ENCODE results near the gene TSPO2.

Gene TSPO2

DNA sequence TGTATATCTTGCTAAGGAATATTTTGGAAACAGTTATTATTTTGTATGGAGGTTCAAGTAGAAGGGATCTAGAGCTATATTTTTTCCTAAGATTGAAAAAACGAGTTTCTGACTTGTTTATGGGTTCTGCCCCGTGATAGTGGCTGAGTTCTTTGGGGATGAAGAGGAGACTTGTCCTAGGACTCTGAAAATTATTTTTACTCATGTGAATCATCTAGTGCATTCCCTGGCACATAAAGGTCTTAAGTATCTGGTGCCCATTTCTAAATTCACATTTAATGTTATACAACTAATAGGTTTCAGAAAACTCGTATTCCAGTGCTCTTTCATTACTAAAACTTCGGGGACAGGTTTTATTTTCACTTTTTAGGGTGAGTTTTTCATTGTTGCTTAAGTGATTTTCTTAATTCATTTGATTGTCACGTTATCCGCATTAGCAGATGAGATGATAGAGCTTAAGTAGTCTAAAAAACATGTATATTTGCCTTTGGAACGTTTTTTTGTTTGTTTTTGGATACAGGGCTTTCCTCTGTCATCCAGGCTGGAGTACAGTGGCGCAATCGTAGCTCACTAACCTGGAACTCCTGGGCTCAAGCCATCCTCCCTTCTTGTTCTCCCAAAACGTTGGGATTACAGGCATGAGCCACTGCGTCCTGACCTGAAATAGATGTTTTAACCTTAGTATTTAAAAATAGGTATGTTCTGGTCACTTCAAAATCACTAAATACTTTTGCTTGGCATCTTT, 32.6 kb downstream of the TSPO2 start:
- no peak overlapping the region for H3K4me3 ChIP-seq (ENCODE audit: low read depth, low read length)

DNA sequence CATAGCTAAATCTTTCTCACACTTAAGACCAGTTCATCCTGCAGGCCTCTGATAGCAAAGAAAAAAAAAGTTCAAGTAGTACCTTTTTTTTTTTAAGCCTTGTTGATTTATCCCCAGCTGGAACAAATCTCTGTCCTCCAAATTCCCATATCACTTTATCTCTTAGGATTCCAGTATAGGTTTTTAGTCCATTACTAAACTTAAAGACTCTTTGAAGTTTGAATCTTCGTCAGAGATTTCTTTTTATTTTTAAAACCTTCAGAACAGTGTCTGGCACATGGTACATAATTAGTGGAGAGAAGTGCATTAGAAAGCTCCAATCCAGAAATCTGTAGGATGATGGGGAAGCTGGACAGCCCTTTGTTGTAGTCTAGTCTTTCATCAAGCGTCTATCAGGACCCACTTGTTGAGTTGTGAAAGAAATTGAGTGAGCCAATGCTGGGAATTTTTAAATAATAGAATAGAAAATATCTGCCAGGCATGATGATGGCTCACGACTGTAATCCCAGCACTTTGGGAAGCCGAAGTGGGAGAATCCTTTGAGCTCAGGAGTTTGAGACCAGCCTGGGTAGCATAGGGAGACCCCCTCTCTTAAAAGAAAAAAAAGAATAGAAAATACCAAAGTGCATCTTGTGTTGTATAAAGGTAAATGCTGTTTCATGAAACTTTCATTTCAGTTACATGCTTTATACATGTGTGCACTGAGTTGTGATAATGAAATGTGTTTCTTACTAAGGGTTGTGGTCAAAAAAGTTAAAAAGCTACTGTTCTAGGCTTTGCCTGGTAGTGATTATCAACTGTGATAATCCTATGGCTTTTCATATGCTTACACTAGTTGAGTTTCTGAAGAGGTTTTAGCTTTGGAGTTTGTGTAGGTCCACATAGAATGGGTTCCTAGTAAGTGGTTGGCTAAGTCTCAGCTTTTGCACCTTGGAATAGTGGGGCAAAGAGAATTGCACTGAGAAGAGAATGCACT, 33.7 kb downstream of the TSPO2 start:
- no peak overlapping the region for H3K4me3 ChIP-seq (ENCODE audit: low read depth, low read length)

DNA sequence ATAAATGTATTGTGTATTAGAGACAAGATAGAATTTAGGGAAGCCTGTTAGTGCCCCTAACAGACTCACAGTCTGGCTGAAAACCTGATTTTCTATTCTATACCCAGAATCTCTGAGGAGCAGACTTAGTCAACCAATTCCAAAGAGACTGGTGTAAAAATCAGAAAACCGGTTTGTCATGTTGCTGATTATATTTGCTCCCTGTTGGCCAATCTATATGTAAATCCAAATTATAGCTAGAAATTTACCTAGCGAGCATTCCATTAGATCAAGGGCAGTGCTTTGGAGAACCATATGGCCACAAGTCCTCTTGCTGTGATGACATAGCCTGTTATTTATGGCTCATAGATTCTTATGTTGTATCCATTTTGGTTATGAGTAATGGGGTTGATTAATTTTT, 35.3 kb downstream of the TSPO2 start:
- H3K4me3 ChIP-seq (ENCODE audit: low read depth, low read length): no peak overlapping the region

DNA sequence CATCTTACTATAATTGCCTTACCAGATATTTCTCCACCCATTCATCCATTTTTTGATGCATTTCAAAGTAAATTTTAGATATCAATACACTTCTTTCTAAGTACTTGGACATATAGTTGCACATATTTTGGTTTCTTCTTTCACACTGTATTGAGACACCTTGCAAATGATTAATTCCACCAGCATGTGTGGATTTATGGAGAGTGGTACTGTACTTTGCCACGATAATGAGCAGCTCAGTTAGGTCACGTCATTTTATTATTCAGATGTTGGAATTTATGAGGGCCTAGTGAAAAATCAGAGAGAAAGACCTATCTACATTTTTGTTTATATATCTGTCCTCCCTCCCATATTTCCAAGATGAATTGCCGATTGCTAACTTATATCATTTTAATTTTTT, 35.8 kb downstream of the TSPO2 start:
- H3K4me3 ChIP-seq (ENCODE audit: low read depth, low read length): no peak overlapping the region

DNA sequence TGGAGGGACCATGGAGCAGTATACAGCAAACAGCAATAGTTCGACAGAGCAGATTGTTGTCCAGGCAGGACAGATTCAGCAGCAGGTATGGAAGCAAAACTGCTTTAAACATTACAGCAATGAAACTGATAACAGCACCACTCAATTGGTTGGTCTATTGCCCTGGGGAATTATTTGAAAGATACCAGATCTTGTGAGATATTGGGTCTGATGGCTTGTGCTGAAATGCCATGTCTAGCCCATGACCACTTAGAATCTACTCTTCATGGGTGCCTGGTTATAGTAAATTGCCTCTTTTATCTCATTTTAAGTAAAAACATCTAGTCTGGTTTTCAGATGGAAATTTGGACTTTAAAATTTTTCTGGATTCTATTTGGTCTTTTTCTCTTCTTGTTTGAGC, 36.8 kb downstream of the TSPO2 start:
- no peak overlapping the region for H3K4me3 ChIP-seq (ENCODE audit: low read depth, low read length)

DNA sequence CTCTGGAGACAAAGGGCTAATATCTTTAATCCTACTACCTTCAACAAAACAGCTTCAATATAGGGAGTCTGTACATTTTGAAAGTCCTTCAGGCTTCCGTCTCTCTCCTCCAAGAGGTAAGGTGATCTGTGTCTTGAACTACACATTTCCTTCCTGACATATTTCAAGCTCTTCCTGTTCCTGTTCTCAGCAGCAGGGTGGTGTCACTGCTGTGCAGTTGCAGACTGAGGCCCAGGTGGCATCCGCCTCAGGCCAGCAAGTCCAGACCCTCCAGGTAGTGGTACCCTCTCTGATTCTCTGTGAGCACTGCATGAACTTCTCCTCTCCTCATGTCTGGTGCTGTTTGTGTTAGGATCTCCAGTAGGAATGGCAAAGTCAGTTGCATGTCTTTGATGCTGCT, 38.4 kb downstream of the TSPO2 start:
- no peak overlapping the region for H3K4me3 ChIP-seq (ENCODE audit: low read depth, low read length)

DNA sequence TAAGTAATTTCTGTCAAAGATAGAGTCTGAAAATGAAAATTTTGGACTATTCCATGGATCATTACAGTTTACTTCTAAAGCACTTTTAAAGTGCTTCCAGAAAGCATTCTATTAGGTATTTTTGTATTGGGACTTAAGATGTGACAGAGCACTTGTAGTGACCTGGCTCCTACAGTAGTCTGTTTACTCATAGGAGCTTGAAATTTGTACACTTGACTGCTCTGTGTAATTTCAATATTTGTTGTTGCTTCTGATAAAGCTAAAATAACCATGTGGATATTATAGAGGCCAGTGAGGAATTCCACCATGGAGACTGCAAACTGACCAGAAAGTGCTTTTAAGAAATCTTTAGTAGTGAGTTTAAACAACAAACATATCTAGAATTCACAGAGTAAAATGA, 40.8 kb downstream of the TSPO2 start:
- H3K4me3 ChIP-seq (ENCODE audit: low read depth, low read length): no peak overlapping the region

DNA sequence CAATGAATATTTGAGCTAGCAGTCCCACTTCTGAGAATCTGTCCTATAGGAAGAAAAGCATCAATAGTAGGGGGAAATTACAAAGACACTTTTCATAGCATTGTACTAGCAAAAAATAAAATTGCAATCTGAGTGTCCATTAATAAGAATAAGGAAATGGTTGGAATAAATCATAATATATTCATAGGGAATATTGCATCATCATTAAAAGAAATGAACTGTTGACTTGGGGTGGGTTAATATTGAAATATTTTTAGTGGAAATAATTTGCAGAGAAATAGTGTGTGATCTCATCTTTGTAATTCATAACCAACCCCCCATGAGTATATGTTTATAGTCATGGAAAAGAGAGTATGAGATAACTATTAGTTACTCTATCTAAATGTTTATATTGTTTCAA, 42.9 kb downstream of the TSPO2 start:
- no peak overlapping the region for H3K4me3 ChIP-seq (ENCODE audit: low read depth, low read length)

DNA sequence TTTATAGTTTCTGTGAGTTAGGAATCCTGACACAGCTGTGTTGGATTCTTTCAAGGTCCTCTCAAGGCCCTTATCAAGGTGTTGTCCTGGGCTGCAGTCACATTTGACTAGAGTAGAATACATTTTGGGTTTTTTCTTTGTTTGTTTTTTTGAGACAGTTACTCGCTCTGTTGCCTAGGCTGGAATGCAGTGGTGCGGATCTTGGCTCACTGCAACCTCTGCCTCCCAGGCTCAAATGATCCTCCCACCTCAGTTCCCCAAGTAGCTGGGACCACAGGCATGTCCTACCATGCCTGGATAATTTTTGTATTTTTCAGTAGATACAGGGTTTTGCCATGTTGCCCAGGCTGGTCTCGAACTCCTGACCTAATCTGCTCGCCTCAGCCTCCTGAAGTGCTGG, 46.2 kb downstream of the TSPO2 start:
- H3K4me3 ChIP-seq (ENCODE audit: low read depth, low read length): no peak overlapping the region

DNA sequence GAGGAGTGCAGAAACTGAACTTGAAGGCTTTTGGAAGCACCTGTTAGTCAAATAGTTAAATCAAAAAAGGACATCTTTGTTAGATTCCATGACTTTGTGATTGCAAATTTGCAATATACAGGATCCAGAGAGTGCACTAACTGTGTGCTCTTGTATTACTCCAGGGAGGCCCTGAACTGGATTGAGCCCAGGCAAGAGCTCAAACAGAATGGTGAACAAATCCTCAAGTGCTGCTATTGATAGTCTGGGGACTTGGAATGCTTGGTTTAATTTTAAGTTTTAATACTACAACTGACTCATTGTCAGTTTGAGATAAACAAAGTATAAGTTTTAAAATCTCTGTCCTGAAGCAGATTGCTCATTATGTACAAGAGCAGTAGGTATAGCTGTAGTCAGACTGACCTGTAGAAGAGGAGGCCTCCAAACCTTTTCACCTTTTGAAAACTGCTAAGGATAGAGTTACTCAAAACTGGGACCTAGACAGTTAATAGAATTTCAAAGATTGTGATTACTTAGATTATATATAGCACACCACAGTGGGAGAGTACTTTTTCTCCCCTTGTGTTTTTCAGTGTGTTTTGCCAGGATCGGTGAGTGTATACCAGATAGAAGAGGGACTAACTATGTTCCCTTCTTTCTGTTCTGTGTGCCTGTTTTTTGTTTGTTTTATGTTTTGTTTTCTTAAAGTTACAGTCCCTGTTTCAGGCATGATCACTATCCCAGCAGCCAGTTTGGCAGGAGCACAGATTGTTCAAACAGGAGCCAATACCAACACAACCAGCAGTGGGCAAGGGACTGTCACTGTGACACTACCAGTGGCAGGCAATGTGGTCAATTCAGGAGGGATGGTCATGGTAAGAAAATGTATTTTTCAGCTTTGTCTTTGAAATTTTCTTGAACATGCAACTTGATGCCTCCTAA, 48.8 kb downstream of the TSPO2 start:
- no peak overlapping the region for H3K4me3 ChIP-seq (ENCODE audit: low read depth, low read length)

DNA sequence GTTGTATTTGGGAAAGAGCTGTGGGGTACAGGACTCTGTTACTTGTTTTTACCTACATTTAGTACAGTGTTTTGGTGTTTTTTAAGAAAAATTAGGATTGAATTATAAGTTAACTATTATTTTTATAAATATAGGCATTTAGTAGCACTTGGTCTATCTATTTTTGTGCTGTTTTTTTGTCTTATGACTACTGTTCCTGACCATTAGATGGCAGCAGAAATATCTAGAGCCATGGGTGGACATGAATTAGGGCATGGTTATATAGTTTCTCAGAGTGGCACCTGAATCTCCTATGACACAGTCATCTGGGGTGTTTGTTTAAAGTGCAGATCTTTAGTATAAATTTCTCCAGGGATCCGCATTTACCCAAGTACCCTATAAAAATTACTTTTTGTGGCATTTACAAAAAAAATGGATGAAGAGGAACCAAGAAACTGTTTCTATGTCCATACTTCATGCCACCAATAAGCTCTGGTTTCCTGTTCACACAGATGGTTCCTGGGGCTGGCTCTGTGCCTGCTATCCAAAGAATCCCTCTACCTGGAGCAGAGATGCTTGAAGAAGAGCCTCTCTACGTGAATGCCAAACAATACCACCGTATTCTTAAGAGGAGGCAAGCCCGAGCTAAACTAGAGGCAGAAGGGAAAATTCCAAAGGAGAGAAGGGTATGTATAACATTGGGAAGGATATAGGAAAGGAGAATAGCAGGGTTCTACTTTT, 50.3 kb downstream of the TSPO2 start:
- no peak overlapping the region for H3K4me3 ChIP-seq (ENCODE audit: low read depth, low read length)

DNA sequence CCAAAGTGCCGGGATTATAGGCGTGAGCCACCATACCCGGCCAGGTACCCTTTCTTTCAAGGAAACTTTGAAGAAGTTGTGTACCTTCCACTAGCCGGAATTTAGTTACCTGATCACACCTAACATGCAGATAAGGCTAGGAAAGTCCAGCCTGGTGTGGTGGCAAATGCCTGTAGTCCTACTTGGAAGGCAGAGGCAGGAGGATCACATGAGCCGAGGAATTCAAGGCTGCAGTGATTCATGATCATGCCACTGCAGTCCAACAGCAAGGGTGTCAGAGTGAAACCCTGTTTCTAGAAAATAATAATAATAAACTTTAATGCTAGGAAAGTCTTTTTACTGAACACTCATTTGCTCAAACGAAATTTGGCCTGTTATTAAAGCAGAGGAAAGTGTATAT, 51.5 kb downstream of the TSPO2 start:
- H3K4me3 ChIP-seq (ENCODE audit: low read depth, low read length): no peak overlapping the region

Measured in iPS-11a (cell line).